GM20000 (cell line): ENCODE measurements around the gene SLC9A3.

ENCODE experiments used
- DNase-seq: peaks from one replicate; pipeline ENCODE4 v3.0.0; 2012; ENCODE audit warnings: low spot score
- TF ChIP-seq, protein P1 (sequence below): IDR thresholded peaks from 2 replicates; pipeline ENCODE4 v1.5.1; 2012; ENCODE audit warnings: mild to moderate bottlenecking, control low read depth; ENCODE audit errors: extremely low read depth, missing control alignments

SLC9A3 gene

DNA sequence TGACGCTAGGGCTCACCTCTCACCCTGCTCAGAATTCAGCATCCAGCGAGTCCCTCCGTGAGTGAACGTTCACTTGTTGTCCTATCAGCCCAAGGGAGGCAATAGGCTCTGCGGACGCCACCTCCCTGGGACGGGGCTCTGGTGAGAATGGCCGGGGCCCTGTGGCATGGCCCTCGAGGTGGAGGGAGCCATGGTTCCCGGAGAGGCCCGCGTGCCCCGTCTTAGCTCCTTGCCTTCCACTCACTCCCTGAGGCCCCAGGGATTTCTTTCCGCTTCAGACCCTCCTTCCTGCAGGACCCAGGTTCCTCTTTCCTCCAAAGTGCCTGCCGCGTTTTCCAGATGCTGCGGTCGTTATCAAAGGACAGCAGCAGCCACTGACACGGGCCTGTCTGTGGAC lies 59.8 kb downstream of the SLC9A3 start:
- DNase-seq, result no peak
- TF ChIP-seq, protein P1, sequence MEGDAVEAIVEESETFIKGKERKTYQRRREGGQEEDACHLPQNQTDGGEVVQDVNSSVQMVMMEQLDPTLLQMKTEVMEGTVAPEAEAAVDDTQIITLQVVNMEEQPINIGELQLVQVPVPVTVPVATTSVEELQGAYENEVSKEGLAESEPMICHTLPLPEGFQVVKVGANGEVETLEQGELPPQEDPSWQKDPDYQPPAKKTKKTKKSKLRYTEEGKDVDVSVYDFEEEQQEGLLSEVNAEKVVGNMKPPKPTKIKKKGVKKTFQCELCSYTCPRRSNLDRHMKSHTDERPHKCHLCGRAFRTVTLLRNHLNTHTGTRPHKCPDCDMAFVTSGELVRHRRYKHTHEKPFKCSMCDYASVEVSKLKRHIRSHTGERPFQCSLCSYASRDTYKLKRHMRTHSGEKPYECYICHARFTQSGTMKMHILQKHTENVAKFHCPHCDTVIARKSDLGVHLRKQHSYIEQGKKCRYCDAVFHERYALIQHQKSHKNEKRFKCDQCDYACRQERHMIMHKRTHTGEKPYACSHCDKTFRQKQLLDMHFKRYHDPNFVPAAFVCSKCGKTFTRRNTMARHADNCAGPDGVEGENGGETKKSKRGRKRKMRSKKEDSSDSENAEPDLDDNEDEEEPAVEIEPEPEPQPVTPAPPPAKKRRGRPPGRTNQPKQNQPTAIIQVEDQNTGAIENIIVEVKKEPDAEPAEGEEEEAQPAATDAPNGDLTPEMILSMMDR, result no peak

DNA sequence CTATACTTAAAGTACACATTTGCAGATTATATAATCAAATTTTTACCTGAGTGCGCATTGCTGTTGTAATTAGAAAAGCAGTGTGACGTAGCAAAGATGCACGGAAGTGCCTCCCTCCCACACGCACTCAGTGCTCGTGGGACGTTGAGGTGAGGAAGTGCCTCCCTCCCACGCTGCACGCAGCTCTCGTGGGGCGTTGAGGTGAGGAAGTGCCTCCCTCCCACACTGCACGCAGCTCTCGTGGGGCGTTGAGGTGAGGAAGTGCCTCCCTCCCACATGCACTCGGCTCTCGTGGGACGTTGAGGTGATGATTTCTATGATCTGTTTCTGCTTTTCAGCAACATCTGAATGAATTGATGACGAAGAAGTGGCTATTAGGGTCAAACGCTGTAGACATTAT lies 60.3 kb downstream of the SLC9A3 start:
- TF ChIP-seq, protein P1, result no peak
- peak; percentile 56 for DNase-seq

DNA sequence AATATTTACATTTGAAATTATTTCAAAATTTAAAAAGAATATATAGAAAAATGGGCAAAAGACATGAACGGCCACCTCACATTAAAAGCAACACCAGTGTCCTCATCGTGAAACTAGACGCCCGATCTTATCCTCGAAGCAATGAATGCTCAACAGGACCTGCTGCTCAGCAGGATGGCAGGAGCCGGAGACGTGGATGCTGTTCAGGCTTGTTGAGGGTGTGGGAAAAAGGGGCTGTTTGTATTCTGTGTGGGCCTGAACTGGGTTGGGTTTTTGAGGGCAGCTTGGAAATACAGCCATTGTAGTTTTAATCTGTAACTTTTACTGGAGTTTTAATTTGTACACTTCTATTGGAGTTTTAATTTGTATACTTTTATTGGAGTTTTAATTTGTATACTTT lies 60.9 kb downstream of the SLC9A3 start:
- DNase-seq, result no peak
- TF ChIP-seq, protein P1, result no peak

DNA sequence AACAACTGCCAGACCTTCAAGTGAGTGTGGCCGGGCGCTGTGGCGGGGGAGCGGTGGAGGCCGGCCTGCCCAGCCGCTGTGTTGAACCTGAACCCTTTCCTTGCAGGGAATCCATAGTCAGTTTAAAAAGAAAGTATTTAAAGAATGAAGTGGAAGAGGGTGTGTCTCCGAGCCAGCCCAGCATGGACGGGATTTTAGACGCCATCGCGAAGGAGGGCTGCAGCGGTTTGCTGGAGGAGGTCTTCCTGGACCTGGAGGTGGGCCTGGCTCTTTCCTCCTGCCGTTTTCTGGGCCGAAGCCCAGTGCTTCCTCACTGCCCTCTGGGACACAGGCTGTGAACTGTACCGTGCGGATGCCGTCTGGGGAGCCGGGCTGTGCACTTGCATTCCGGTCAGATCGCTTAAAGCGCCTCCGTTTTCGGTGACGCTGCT lies 62.2 kb downstream of the SLC9A3 start:
- TF ChIP-seq, protein P1, result no peak
- DNase-seq, result no peak

DNA sequence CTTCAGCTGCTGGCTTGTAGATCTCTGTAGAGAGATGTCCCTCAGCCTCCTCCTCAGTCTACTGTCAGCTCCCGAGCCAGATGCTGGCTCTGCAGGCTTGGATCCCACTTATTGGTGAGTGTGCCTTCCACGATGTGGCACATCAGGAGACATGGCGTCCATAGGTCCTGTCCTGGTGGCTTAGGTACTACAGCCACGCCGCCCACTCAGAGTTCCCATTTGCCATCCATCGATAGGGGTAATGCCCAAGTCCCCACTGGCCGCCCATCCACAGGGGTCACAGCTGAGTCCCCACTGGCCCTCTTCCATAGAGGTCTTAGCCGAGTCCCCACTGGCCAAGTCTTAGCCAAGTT lies 64.0 kb downstream of the SLC9A3 start:
- TF ChIP-seq, protein P1, result no peak
- DNase-seq, result no peak

DNA sequence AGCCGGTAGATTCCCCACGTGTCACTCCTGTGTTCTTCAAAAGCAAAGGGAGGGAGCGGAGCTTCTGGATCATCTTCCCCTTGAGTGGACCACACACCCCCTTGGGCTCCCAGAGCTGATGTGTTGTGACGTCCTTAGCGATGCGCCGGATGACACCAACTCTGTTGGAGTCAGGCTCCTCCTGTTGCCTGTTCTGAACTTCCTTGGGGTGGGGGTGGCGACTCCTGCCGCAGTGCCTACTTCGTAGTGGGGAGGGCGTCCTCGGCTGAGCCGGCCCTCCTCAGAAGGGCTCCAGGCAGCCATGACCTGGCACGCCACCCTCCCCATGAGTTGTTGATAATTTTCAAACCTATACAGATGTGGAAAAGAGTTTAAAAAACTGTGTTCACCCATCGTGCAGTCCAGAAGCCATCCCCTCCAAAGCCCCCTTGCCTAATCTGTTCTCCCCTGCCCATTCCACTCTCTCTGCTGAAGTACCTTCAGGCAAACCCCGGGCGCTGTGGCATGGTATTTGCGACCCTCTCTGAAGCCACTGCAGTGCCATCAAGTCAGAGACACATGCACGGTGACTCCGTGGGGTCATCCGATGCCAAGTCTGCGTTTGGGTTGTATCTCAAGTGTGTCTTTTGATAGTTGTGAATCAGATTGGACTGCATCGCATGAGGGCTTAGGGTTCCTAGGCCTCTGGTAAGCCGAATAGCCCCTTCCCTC lies 64.5 kb downstream of the SLC9A3 start:
- TF ChIP-seq, protein P1, result no peak
- no peak for DNase-seq

DNA sequence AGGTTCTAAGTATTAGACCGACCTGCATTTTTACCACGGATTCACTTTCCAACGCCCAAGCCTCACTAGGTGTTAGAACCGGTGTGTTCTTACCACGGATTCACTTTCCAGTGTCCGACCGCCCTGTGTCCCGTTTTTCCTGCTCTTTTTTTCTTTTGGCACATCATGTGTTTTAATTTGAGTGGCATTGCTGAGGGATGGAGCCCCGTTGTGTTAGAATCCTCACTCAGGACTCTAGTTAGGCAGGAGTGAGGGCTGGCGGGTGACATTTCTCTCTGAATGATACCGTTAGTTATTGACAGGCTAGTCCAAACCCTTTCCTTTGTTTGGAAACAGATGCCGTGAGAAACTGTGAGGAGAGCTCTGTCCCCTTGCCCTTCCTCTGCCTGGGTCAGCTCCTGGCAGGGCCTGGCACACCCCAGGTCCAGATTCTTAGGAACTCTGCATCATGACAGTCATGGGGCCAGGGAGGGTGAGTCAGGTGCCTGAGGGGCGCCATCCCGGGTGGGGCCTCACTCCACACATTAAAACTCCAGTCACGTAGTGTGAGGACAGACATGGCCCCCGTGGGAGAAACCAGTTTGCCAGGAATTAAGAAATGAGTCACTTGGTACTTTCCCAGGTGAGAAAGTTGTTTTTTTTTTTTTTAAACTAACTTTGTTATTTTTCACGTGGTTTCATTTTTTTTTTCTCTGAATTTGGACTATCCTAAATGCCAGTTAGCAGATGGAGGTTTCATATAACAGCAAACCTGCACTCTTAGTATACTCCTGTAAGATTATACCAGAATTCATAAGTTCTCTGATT lies 65.5 kb downstream of the SLC9A3 start:
- peak; percentile 74 for DNase-seq

More for the DNA sequence above, 65.5 kb downstream of the SLC9A3 start:
- TF ChIP-seq, protein P1, result no peak
